IMR-90 (cell line): ENCODE data around the gene RNGTT. TPM values are rescaled to one million over a fixed set of nuclear protein-coding genes. Genes with fewer than 3 reads are reported as not detected.

ENCODE experiments used
- ATAC-seq: fragments of 200-7000 bp; cut with Tn5 transposase; 2 replicates; pipeline ENCODE4 v1.9.1; 2020; ENCODE audit warnings: low read depth, mild to moderate bottlenecking, moderate library complexity
- BruUV-seq: library from RNA; stranded (reverse); fragments of 400-500 nt; replicated peaks from 2 replicates; lab custom pipeline; 2021; lab: Mats Ljungman, UMichigan
- CTCF ChIA-PET: fragments of 300-600 bp; formaldehyde crosslinking; extraction: SDS; loops from one replicate; lab custom pipeline; 2021; ENCODE audit warnings: antibody characterized with exemption; lab: Yijun Ruan, JAX
- POLR2A ChIA-PET: fragments of 300-600 bp; sonication (Branson Sonifier 250); formaldehyde crosslinking; loops from one replicate; lab custom pipeline; 2022; ENCODE audit warnings: antibody characterized with exemption; ENCODE audit not compliant: unreplicated experiment; lab: Charles Lee
- DNase-seq: peaks from one replicate; pipeline ENCODE4 v3.0.0; 2013
- H2AFZ ChIP-seq: replicated peaks from 2 replicates; pipeline ENCODE3; 2013; ENCODE audit warnings: low read length, mild to moderate bottlenecking; ENCODE audit not compliant: poor library complexity
- H2AK5ac ChIP-seq: 2 replicates; pipeline ENCODE4 v1.6.1; 2013; ENCODE audit warnings: low read depth, low read length, inconsistent platforms
- H2AK9ac ChIP-seq: replicated peaks from 2 replicates; pipeline ENCODE3; 2013; ENCODE audit warnings: mild to moderate bottlenecking, low read depth, low read length, moderate library complexity; ENCODE audit not compliant: poor library complexity
- H2BK120ac ChIP-seq: 2 replicates; pipeline ENCODE4 v1.6.1; 2013; ENCODE audit warnings: low read depth, low read length, inconsistent platforms
- H2BK15ac ChIP-seq: 3 replicates; pipeline ENCODE4 v1.6.1; 2013; ENCODE audit warnings: low read depth, low read length, inconsistent platforms
- H2BK20ac ChIP-seq: 2 replicates; pipeline ENCODE4 v1.6.1; 2013; ENCODE audit warnings: low read depth, mild to moderate bottlenecking, inconsistent platforms, low read length, moderate library complexity
- H2BK5ac ChIP-seq: 2 replicates; pipeline ENCODE4 v1.6.1; 2013; ENCODE audit warnings: mild to moderate bottlenecking, low read depth, low read length, inconsistent platforms; ENCODE audit not compliant: poor library complexity, severe bottlenecking
- H3K14ac ChIP-seq: replicated peaks from 2 replicates; pipeline ENCODE4 v1.6.1; 2013; ENCODE audit warnings: low read depth, low read length, inconsistent platforms
- H3K18ac ChIP-seq: 2 replicates; pipeline ENCODE4 v1.6.1; 2013; ENCODE audit warnings: low read depth, low read length, control low read depth
- H3K23ac ChIP-seq: 2 replicates; pipeline ENCODE4 v1.6.1; 2013; ENCODE audit warnings: low read depth, low read length, inconsistent platforms
- H3K27ac ChIP-seq: 2 replicates; pipeline ENCODE4 v1.5.1; 2013; ENCODE audit warnings: mild to moderate bottlenecking, control low read depth, low read length; ENCODE audit not compliant: insufficient read depth
- H3K27me3 ChIP-seq: 2 replicates; pipeline ENCODE4 v1.6.1; 2013; ENCODE audit warnings: low read length; ENCODE audit not compliant: control insufficient read depth, insufficient read depth
- H3K36me3 ChIP-seq: 2 replicates; pipeline ENCODE4 v1.6.1; 2013; ENCODE audit warnings: low read length, mixed read lengths; ENCODE audit not compliant: control insufficient read depth, insufficient read depth
- H3K4ac ChIP-seq: 2 replicates; pipeline ENCODE4 v1.6.1; 2013; ENCODE audit warnings: low read depth, low read length, inconsistent platforms
- H3K4me1 ChIP-seq: 2 replicates; pipeline ENCODE4 v1.6.1; 2013; ENCODE audit warnings: low read length, mixed read lengths; ENCODE audit not compliant: control insufficient read depth, insufficient read depth
- H3K4me2 ChIP-seq: 2 replicates; pipeline ENCODE4 v1.6.1; 2013; ENCODE audit warnings: low read depth, mild to moderate bottlenecking, control low read depth, low read length, moderate library complexity
- H3K4me3 ChIP-seq: 2 replicates; pipeline ENCODE4 v1.5.1; 2013; ENCODE audit warnings: low read depth, mild to moderate bottlenecking, control low read depth, low read length, moderate library complexity; ENCODE audit not compliant: insufficient read depth
- H3K56ac ChIP-seq: 2 replicates; pipeline ENCODE4 v1.6.1; 2013; ENCODE audit warnings: low read length, inconsistent platforms; ENCODE audit not compliant: insufficient read depth; ENCODE audit errors: extremely low read depth
- H3K79me1 ChIP-seq, 2 experiments: 2 replicates each; pipeline ENCODE4 v1.6.1; 2013; ENCODE audit warnings: low read length in 2 of 2, inconsistent platforms in 1 of 2, low read depth in 1 of 2
- H3K9ac ChIP-seq: 2 replicates; pipeline ENCODE4 v1.6.1; 2013; ENCODE audit warnings: low read depth, low read length, control low read depth
- H3K9me1 ChIP-seq: 2 replicates; pipeline ENCODE4 v1.6.1; 2013; ENCODE audit warnings: low read length, inconsistent platforms; ENCODE audit not compliant: insufficient read depth
- H3K9me3 ChIP-seq: 2 replicates; pipeline ENCODE4 v1.6.1; 2013; ENCODE audit warnings: low read length; ENCODE audit not compliant: control insufficient read depth, insufficient read depth
- H4K20me1 ChIP-seq: 2 replicates; pipeline ENCODE4 v1.6.1; 2013; ENCODE audit warnings: low read length, inconsistent platforms; ENCODE audit not compliant: insufficient read depth
- H4K5ac ChIP-seq: 2 replicates; pipeline ENCODE4 v1.6.1; 2013; ENCODE audit warnings: mild to moderate bottlenecking, low read depth, low read length, control low read depth
- H4K8ac ChIP-seq, 2 experiments: 2 replicates each; pipeline ENCODE4 v1.6.1; 2013; ENCODE audit warnings: low read depth in 2 of 2, low read length in 2 of 2, control low read depth in 1 of 2, inconsistent platforms in 1 of 2
- H4K91ac ChIP-seq: 2 replicates; pipeline ENCODE4 v1.6.1; 2013; ENCODE audit warnings: low read depth, low read length, inconsistent platforms; ENCODE audit not compliant: insufficient read depth
- BHLHE40 ChIP-seq: fragments of 150-350 bp; IDR thresholded peaks from 2 replicates; pipeline ENCODE4 v1.6.1; 2016; ENCODE audit warnings: mild to moderate bottlenecking, low read depth, low read length
- CEBPB ChIP-seq: IDR thresholded peaks from 2 replicates; pipeline ENCODE4 v1.6.1; 2012; ENCODE audit warnings: low read depth, low read length, improper control_type of control experiment
- CHD1 ChIP-seq: IDR thresholded peaks from 2 replicates; pipeline ENCODE4 v1.6.1; 2012; ENCODE audit warnings: low read depth, low read length, improper control_type of control experiment
- CTCF ChIP-seq: conservative IDR thresholded peaks from 2 replicates; pipeline ENCODE4 v1.5.1; 2012; ENCODE audit warnings: mild to moderate bottlenecking, low read depth, low read length, improper control_type of control experiment
- FOS ChIP-seq: fragments of 150-350 bp; IDR thresholded peaks from 2 replicates; pipeline ENCODE4 v1.6.1; 2016; ENCODE audit warnings: low read depth, low read length
- MAFK ChIP-seq: IDR thresholded peaks from 2 replicates; pipeline ENCODE4 v1.6.1; 2012; ENCODE audit warnings: low read depth, low read length, improper control_type of control experiment
- MAZ ChIP-seq: IDR thresholded peaks from 2 replicates; pipeline ENCODE4 v1.6.1; 2012; ENCODE audit warnings: low read depth, mild to moderate bottlenecking, low read length, improper control_type of control experiment, moderate library complexity, borderline replicate concordance
- MXI1 ChIP-seq: IDR thresholded peaks from 2 replicates; pipeline ENCODE4 v1.6.1; 2012; ENCODE audit warnings: low read depth, mild to moderate bottlenecking, low read length, moderate library complexity, borderline replicate concordance
- NFE2L2 ChIP-seq: fragments of 150-350 bp; IDR thresholded peaks from 2 replicates; pipeline ENCODE4 v1.6.1; 2016; ENCODE audit warnings: low read depth, mild to moderate bottlenecking, low read length
- RAD21 ChIP-seq: IDR thresholded peaks from 2 replicates; pipeline ENCODE4 v1.6.1; 2012; ENCODE audit warnings: low read length, improper control_type of control experiment
- RCOR1 ChIP-seq: IDR thresholded peaks from 2 replicates; pipeline ENCODE4 v1.6.1; 2012; ENCODE audit warnings: mild to moderate bottlenecking, low read length, improper control_type of control experiment; ENCODE audit not compliant: insufficient replicate concordance
- RFX5 ChIP-seq: IDR thresholded peaks from 2 replicates; pipeline ENCODE4 v1.8.0; 2012; ENCODE audit warnings: low read depth, mild to moderate bottlenecking, low read length, moderate library complexity
- SMC3 ChIP-seq: fragments of 150-350 bp; IDR thresholded peaks from 2 replicates; pipeline ENCODE4 v1.6.1; 2016; ENCODE audit warnings: low read depth, mild to moderate bottlenecking, antibody characterized with exemption, low read length, moderate library complexity
- USF2 ChIP-seq: fragments of 150-350 bp; IDR thresholded peaks from 2 replicates; pipeline ENCODE4 v1.6.1; 2017; ENCODE audit warnings: mild to moderate bottlenecking, antibody characterized with exemption, low read length, low read depth
- WGBS, 2 experiments: methylation state at CpG; one replicate each; pipeline versions ENCODE4 v1.1.5 to v1.1.7; 2013; ENCODE audit warnings: missing lambda C conversion rate in 2 of 2; ENCODE audit not compliant: insufficient read length in 1 of 2; ENCODE audit errors: extremely low coverage in 2 of 2; 5-methylcytosine and 5-hydroxymethylcytosine counted together
- dilution Hi-C: fragments of 300-500 bp; cut with HindIII; formaldehyde crosslinking; loops from one replicate; pipeline ENCODE4 v1.14.3; 2018; ENCODE audit warnings: low sequenced_read_pairs; ENCODE audit not compliant: unreplicated experiment
- in situ Hi-C: fragments of 300-500 bp; cut with MboI; formaldehyde crosslinking; loops from 3 replicates; pipeline ENCODE4 v1.14.3; 2019; ENCODE audit warnings: low sequenced_read_pairs, inconsistent platforms, mixed read lengths
- intact Hi-C: fragments of 100-400 bp; cut with micrococcal nuclease; formaldehyde crosslinking; loops from 2 replicates; pipeline ENCODE4 v1.10.0; 2022
- polyA plus RNA-seq, 3 experiments: library from polyadenylated mRNA; depleted of rRNA; stranded (reverse); fragments of >200 nt; gene quantifications; 2 replicates each; pipeline ENCODE4 v1.2.3, GENCODE V29; 2012; ENCODE audit warnings: low replicate concordance in 1 of 3
- total RNA-seq: library from RNA; depleted of rRNA; stranded (reverse); fragments of >200 nt; gene quantifications from 2 replicates; pipeline ENCODE4 v1.2.3, GENCODE V29; 2012
- TF ChIP-seq, protein P1 (sequence below): fragments of 150-350 bp; IDR thresholded peaks from 2 replicates; pipeline ENCODE4 v1.6.1; 2016; ENCODE audit warnings: low read depth, mild to moderate bottlenecking, low read length, moderate library complexity, borderline replicate concordance

RNGTT gene
- total and polyA plus RNA-seq, 2 of the 4 experiments (the other 2 are of a cell fraction): 5.4 to 21.7 TPM

- no peak overlapping the region for H4K5ac ChIP-seq
- H4K91ac ChIP-seq: no peak overlapping the region
- H3K79me1 ChIP-seq: no peaks in the 10 kb centered on the region; a peak in 3 of 4 replicates
- no peaks in the 10 kb centered on the region for H4K20me1 ChIP-seq
- no peak overlapping the region for H3K4me2 ChIP-seq
- no peak overlapping the region for H2BK20ac ChIP-seq
- intact Hi-C loops (no loop called here), in situ Hi-C loops (no loop called here), dilution Hi-C loops (no loop called here)
- DNase-seq (no peak), ATAC-seq (no peak)
- no peak overlapping the region for H2AK5ac ChIP-seq
- no peak overlapping the region for H3K27ac ChIP-seq
- H3K4me1 ChIP-seq: no peaks in the 10 kb centered on the region
- no peak overlapping the region for H4K8ac ChIP-seq
- no peak overlapping the region for H3K14ac ChIP-seq
- H3K9me1 ChIP-seq: peaks cover 2% of the 10 kb centered on the region; the same call in 1 of the 2 replicates
- no peak overlapping the region for H2BK5ac ChIP-seq
- no peak overlapping the region for H3K4ac ChIP-seq
- H3K4me3 ChIP-seq: no peak overlapping the region
- ChIA-PET CTCF (interaction anchor here (0.6 to 0.7 kb wide), 4 partner anchors 9 to 103 kb away, joined by 3 to 5 read pairs (median 4); no protein-coding TSS in a partner anchor), POLR2A (no interaction called here)
- H3K36me3 ChIP-seq: peaks cover 4% of the 10 kb centered on the region; the same call in 1 of the 2 replicates
- H3K27me3 ChIP-seq: no peaks in the 10 kb centered on the region
- no peak overlapping the region for H2BK120ac ChIP-seq
- no peak overlapping the region for H3K56ac ChIP-seq
- H3K9me3 ChIP-seq: no peaks in the 10 kb centered on the region
- no peak overlapping the region for H3K23ac ChIP-seq
- H3K18ac ChIP-seq: no peak overlapping the region
- no peak overlapping the region for H2AK9ac ChIP-seq
- no peak overlapping the region for H2BK15ac ChIP-seq
- no TSS peak for BruUV-seq
- H2AFZ ChIP-seq: no peak overlapping the region
- no peak overlapping the region for H3K9ac ChIP-seq
- WGBS, 2 experiments: no CpG with 5 or more reads among the region's 2 CpGs
- no peak for TF ChIP-seq USF2
- no peak for TF ChIP-seq SMC3
- no peak for TF ChIP-seq FOS
- TF ChIP-seq CEBPB: no peak
- TF ChIP-seq CHD1: no peak
- TF ChIP-seq NFE2L2: no peak
- no peak; the same call in 1 of the 2 replicates for TF ChIP-seq CTCF
- TF ChIP-seq, protein P1, sequence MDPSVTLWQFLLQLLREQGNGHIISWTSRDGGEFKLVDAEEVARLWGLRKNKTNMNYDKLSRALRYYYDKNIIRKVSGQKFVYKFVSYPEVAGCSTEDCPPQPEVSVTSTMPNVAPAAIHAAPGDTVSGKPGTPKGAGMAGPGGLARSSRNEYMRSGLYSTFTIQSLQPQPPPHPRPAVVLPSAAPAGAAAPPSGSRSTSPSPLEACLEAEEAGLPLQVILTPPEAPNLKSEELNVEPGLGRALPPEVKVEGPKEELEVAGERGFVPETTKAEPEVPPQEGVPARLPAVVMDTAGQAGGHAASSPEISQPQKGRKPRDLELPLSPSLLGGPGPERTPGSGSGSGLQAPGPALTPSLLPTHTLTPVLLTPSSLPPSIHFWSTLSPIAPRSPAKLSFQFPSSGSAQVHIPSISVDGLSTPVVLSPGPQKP: no peak
- TF ChIP-seq MAZ: no peak
- TF ChIP-seq MXI1: no peak
- TF ChIP-seq RFX5: no peak
- TF ChIP-seq MAFK: no peak
- TF ChIP-seq BHLHE40: no peak
- no peak for TF ChIP-seq RCOR1
- no peak for TF ChIP-seq RAD21
Measured at GRCh38 chr6:88899569-88900316, 63.7 kb downstream of the RNGTT start.
